ENCODE measurements around the gene WASHC4. TPM values are rescaled to one million over a fixed set of nuclear protein-coding genes. Genes with fewer than 3 reads are reported as not detected.

The WASHC4 gene
- total and polyA plus RNA-seq, 2 donors (not counting 3 experiments of a cell fraction or from before 2014, with no cell fraction given), result 30.4 to 123 TPM

DNA sequence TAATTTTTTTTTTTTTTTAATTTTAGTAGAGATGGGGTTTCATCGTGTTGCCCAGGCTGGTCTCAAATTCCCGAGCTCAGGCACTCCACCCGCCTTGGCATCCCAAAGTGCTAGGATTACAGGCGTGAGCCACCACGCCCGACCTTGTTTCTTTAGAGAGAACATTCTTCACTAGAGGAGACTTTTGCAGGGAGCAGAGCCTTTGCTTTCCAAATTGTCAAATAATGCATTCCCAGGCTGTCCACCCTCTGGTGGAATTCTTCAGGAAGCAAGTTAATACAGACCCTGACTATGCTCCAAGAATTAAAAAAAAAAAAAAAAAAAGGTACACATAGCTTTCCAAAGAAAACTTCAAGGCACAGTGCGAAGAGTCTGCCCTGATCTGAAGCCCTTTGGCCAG lies 30.1 kb upstream of the WASHC4 start:
- dilution Hi-C loops (cut with MboI; ENCODE audit: extremely low pct_ligation_motif_present, low sequenced_read_pairs), result no loop called here
- no peaks in the 10 kb centered on the region for H4K20me1 ChIP-seq (replicated peaks; ENCODE audit: control insufficient read depth, extremely low read depth, insufficient read depth, low read length)
- DNase-seq (ENCODE audit: low read depth, low spot score) (no peak), FAIRE-seq (no peak)
- no peaks in the 10 kb centered on the region for H3K4me1 ChIP-seq (ENCODE audit: control insufficient read depth, extremely low read depth, insufficient read depth, low read length)
- H3K27me3 ChIP-seq (ENCODE audit: control insufficient read depth in 2 of 2, insufficient read depth in 2 of 2, low read length in 2 of 2), result no peaks in the 10 kb centered on the region
- H3K4me3 ChIP-seq (replicated peaks in 1 of 3; ENCODE audit: insufficient read depth in 1 of 3, low read depth in 1 of 3, low read length in 3 of 3), result no peak overlapping the region
- intact Hi-C loops (cut with micrococcal nuclease), result no loop called here
- no peak overlapping the region for H3K4me2 ChIP-seq (ENCODE audit: insufficient read depth, low read length)
- H3K27ac ChIP-seq (ENCODE audit: insufficient read depth, low read depth, low read length), result no peak overlapping the region
- POLR2A ChIA-PET, result no interaction called here
- H3K9me1 ChIP-seq (replicated peaks; ENCODE audit: control insufficient read depth, extremely low read depth, insufficient read depth, low read length), result no peaks in the 10 kb centered on the region
- no peaks in the 10 kb centered on the region for H3K79me2 ChIP-seq (ENCODE audit: control insufficient read depth, insufficient read depth, low read length)
- CTCF ChIA-PET, result interaction anchor here (1.4 kb wide), 1 partner anchor 10 kb away, joined by 5 read pairs; no protein-coding TSS in a partner anchor
- no TSS peak for BruUV-seq (replicated peaks)
- H3K9me3 ChIP-seq (replicated peaks; ENCODE audit: control insufficient read depth, insufficient read depth, low read length), result no peaks in the 10 kb centered on the region
- no peak overlapping the region for H3K9ac ChIP-seq (replicated peaks; ENCODE audit: extremely low read depth, insufficient read depth, low read length)
- no peak for TF ChIP-seq GATA2 (IDR thresholded peaks at IDR 0.05; ENCODE audit: insufficient read depth, insufficient read length, low read depth, low read length)
- TF ChIP-seq, protein P1, sequence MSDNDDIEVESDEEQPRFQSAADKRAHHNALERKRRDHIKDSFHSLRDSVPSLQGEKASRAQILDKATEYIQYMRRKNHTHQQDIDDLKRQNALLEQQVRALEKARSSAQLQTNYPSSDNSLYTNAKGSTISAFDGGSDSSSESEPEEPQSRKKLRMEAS (IDR thresholded peaks at IDR 0.05; ENCODE audit: insufficient read depth, insufficient read length), result no peak
- TF ChIP-seq POLR2AphosphoS5 (IDR thresholded peaks at IDR 0.05; ENCODE audit: insufficient read depth, low read depth, low read length), result no peak
- TF ChIP-seq FOS (IDR thresholded peaks at IDR 0.05; ENCODE audit: borderline replicate concordance, insufficient read depth, low read length), result no peak
- TF ChIP-seq POLR2A (IDR thresholded peaks at IDR 0.05; ENCODE audit: low read depth, low read length), result no peak
- TF ChIP-seq, protein P2, sequence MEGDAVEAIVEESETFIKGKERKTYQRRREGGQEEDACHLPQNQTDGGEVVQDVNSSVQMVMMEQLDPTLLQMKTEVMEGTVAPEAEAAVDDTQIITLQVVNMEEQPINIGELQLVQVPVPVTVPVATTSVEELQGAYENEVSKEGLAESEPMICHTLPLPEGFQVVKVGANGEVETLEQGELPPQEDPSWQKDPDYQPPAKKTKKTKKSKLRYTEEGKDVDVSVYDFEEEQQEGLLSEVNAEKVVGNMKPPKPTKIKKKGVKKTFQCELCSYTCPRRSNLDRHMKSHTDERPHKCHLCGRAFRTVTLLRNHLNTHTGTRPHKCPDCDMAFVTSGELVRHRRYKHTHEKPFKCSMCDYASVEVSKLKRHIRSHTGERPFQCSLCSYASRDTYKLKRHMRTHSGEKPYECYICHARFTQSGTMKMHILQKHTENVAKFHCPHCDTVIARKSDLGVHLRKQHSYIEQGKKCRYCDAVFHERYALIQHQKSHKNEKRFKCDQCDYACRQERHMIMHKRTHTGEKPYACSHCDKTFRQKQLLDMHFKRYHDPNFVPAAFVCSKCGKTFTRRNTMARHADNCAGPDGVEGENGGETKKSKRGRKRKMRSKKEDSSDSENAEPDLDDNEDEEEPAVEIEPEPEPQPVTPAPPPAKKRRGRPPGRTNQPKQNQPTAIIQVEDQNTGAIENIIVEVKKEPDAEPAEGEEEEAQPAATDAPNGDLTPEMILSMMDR (IDR thresholded peaks at IDR 0.05; ENCODE audit: extremely low read depth in 1 of 2, insufficient read depth in 1 of 2, low read depth in 1 of 2, low read length in 2 of 2), result no peak
- no peak for TF ChIP-seq JUN (IDR thresholded peaks at IDR 0.05; ENCODE audit: borderline replicate concordance, insufficient read depth, insufficient read length, low read depth)
- TF ChIP-seq EZH2 (IDR thresholded peaks at IDR 0.05; ENCODE audit: borderline replicate concordance, low read depth, low read length, severe bottlenecking), result no peak
- TF ChIP-seq MYC (IDR thresholded peaks at IDR 0.05; ENCODE audit: low read depth, low read length), result no peak
- no peak overlapping the region for H2AFZ ChIP-seq (ENCODE audit: low read depth, low read length)
- no peaks in the 10 kb centered on the region for H3K36me3 ChIP-seq (ENCODE audit: control insufficient read depth in 2 of 2, extremely low read depth in 1 of 2, insufficient read depth in 2 of 2, low read length in 2 of 2)
